AG09319 (cell line): ENCODE measurements around the gene ACSF3.

Experiments used
- DNase-seq: peaks from one replicate; pipeline ENCODE4 v3.0.0-alpha.2; 2010; ENCODE audit warnings: low read depth; ENCODE audit errors: extremely low read depth
- TF ChIP-seq, protein P1 (sequence below): IDR thresholded peaks from 2 replicates; pipeline ENCODE4 v1.5.1; 2011; ENCODE audit warnings: low read depth, mild to moderate bottlenecking, inconsistent platforms, low read length, moderate library complexity

ACSF3 gene

DNA sequence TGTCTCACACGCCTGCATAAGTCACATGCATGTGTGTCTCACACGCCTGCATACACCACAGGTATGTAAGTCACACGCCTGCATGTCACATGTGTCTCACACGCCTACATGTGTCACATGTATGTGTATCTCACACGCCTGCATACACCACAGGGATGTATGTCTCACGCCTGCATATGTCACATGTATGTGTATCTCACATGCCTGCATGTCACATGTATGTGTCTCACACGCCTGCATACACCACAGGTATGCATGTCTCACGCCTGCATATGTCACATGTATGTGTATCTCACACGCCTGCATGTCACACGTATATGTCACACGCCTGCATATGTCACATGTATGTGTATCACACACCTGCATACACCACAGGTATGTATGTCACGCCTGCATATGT lies 64.1 kb downstream of the ACSF3 start:
- TF ChIP-seq, protein P1, sequence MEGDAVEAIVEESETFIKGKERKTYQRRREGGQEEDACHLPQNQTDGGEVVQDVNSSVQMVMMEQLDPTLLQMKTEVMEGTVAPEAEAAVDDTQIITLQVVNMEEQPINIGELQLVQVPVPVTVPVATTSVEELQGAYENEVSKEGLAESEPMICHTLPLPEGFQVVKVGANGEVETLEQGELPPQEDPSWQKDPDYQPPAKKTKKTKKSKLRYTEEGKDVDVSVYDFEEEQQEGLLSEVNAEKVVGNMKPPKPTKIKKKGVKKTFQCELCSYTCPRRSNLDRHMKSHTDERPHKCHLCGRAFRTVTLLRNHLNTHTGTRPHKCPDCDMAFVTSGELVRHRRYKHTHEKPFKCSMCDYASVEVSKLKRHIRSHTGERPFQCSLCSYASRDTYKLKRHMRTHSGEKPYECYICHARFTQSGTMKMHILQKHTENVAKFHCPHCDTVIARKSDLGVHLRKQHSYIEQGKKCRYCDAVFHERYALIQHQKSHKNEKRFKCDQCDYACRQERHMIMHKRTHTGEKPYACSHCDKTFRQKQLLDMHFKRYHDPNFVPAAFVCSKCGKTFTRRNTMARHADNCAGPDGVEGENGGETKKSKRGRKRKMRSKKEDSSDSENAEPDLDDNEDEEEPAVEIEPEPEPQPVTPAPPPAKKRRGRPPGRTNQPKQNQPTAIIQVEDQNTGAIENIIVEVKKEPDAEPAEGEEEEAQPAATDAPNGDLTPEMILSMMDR, result no peak
- no peak for DNase-seq

DNA sequence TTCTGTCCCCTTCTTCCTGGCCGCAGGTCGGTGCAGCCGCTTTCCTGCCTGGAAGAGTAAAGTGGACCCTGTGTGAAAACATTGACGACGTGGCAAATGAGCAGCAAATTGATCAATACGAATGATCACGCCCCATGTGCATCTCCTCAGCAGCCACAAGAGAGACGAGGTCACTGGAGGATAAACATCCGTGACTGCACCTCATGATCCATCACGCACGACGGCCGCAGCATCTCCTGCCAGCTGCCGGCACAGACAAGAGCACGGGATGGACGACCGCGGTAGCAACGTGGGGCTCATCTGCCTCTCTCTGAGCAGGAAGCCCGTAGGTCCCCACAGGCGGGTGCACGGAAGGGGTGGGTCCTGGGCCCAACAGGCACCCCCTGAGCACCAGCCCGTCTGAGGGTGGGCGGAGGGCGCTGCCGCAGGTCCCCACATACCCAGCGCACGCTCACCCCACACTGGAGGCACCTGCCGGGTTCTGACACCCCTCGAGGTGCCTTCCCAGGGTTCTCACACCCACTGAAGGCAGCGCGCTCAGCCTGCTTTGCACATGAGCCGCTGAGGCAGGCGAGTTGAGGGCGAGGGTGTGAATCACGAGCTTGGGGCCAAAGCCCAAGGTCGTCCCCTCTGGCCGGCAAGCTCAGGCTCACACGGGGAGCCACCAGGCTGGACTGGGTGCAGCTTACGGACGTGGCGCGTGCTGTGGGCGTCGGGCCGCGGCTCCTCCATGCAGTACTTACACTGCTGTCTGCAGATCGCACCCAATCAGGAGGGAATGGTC lies 65.6 kb downstream of the ACSF3 start:
- TF ChIP-seq, protein P1, result no peak
- no peak for DNase-seq

DNA sequence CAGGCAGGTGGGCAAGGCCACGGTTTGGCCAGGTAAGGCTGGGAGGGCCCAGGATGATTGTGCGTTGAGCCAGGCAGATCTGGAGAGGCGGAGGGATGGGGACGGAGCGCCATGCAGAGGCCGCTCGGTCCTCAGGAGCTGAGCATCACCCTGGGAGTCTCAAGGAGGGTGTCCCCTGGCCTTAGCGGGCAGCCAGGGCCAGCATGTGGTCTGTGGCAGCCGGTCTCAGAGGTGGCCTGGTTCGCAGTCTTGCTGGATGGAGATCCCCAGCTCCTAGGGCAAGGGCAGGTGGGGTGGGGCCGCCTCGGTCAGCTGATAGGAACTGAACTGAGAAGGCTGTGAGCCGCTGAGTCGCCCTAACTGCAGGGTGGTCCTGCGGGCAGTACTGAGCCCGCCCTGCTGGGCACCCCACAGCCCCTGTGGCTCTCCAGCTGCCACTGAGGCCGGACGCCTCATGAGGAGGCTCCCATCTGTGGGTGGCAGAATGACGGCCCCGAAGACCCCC lies 66.2 kb downstream of the ACSF3 start:
- TF ChIP-seq, protein P1, result no peak

DNA sequence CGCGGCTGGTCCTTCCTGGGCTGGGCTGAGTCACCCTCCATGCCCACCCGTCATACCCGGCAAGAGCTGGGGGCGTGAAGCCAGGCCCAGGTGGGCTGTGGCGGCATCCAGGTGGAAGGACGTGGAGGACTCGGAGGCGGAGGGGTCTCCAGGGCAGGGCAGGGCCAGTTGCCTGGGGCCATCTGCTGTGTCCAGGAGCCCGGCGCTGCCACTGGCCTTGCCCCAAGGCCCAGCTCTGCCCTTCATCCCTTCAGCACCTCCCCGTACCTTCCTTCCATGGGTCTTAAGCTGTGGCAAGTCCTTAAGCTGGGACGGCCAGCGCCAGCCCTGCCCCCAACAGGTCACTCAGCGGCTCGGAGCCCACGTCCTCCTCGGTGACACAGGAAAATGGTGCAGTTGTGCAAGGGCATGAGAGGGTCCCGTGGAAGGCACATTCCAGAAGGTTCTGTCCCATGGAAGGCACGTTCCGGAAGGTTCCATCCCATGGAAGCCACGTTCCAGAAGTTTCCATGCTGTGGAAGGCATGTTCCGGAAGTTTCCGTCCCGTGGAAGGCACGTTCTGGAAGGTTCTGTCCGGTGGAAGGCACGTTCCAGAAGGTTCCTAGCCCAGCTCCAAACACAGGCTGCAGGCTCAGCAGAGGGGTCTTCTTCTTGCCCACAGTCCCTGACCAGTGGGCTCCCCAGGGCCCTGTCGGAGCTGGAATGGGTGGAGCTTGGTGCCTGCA lies 67.5 kb downstream of the ACSF3 start:
- TF ChIP-seq, protein P1, result no peak
- no peak for DNase-seq

More for the DNA sequence above, 66.2 kb downstream of the ACSF3 start:
- DNase-seq, result no peak

DNA sequence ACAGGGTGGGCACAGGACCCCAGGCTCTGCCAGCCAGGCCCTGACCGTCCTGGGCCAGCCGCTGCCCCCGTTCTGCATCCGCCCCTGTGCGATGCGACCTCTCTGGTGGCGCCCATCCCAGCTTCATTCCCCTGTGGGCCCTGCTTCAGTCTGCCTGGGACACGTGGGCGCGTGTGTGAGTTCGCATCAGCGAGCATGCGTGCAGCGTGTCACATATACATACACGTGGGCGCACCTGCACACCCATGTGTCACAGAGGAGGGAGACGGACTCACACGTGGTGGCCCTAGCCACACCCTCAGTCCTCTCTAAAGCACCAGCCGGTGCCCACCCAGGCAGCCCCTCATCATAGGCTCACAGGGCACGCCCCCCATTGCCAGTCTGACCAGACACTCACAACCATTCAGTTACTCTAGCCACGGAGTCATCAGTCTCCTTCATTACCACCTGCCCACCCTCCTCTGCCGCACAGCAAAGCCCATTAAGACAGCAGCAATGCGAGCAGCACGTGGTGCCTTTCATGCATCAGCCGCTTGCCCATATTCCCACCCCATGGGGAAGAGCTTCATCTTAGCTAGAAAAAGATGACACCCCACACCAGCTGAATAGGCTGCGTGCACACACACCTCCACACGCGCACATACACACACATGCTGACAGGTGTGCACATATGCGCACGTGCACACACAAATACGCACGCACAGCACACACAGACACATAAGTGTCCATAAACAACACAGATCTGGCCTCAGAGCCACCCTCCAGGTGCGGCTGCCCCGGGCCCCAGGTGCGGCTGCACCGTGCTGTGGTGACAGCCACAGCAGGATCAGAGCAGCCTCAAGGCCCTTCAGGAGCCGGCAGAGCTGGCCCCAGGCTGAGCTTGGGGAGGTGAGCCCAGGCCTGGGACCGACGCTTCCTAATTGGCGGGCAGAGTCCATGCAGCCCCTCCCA lies 68.4 kb downstream of the ACSF3 start:
- DNase-seq, result no peak
- TF ChIP-seq, protein P1, result no peak

DNA sequence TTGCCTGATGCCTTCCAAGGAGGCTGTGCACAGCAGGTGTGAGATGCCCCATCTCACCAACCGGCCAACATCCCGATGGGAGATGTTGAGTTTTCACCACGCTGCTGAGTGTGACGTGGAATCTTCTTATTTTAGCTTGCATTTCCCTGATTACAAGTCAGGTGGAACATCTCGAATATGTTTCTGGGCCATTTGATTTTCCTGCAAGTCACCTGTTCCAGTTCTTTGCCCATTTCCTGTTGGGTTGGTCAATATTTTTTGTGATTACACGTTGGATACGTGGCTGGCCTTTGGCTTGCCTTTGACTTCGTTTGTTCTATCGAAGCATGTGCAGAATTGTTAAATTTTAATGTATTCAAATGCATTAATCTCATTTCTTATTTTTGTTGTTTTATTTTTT lies 69.6 kb downstream of the ACSF3 start:
- TF ChIP-seq, protein P1, result no peak
- DNase-seq, result no peak
